K562 (cell line): ENCODE data around the gene EEF1AKMT4. TPM values are rescaled to one million over a fixed set of nuclear protein-coding genes. Genes with fewer than 3 reads are reported as not detected.
A peak's percentile ranks its signal among the peaks of the same experiment; 100 is the strongest.

Experiments
- BCOR ChIP-seq: fragments of 450-650 bp; IDR thresholded peaks from 2 replicates; pipeline ENCODE4 v1.6.1; 2016
- ETV6 ChIP-seq, 3 experiments: fragments of 150-350 bp in 1 of 3; sonication (generic) in 1 of 3; formaldehyde crosslinking in 1 of 3; IDR thresholded peaks; 2 replicates each; pipeline versions ENCODE4 v1.6.1 to v1.8.0; 2014 to 2022; ENCODE audit warnings: borderline replicate concordance in 2 of 3, low read depth in 2 of 3, antibody characterized with exemption in 1 of 3, low read length in 1 of 3, mild to moderate bottlenecking in 1 of 3, missing genetic modification reagents in 1 of 3
- GTF2A2 ChIP-seq: IDR thresholded peaks from 2 replicates; pipeline ENCODE4 v1.6.1; 2016; ENCODE audit warnings: mild to moderate bottlenecking, missing genetic modification characterization, missing compliant biosample characterization
- KAT7 ChIP-seq: sonication (generic); formaldehyde crosslinking; IDR thresholded peaks from 2 replicates; pipeline ENCODE4 v1.8.0; 2022; ENCODE audit warnings: missing genetic modification reagents, mild to moderate bottlenecking, borderline replicate concordance
- MAFK ChIP-seq: IDR thresholded peaks from 2 replicates; pipeline ENCODE4 v1.6.1; 2011; ENCODE audit warnings: low read length, improper control_type of control experiment
- MTF1 ChIP-seq: fragments of 250-450 bp; sonication (Bioruptor Pico); IDR thresholded peaks from 2 replicates; pipeline ENCODE4 v1.9.0; 2021; ENCODE audit warnings: moderate library complexity, mild to moderate bottlenecking, inconsistent platforms, borderline replicate concordance
- NFE2 ChIP-seq: IDR thresholded peaks from 2 replicates; pipeline ENCODE4 v1.6.1; 2014; ENCODE audit warnings: antibody characterized with exemption, low read depth
- NRF1 ChIP-seq, 2 experiments: fragments of 450-650 bp; IDR thresholded peaks in 1 of 2; conservative IDR thresholded peaks in 1 of 2; 2 replicates each; pipeline ENCODE4 v1.6.1; 2014; ENCODE audit warnings: mild to moderate bottlenecking in 2 of 2
- RFX7 ChIP-seq: fragments of 250-450 bp; sonication (Bioruptor Pico); IDR thresholded peaks from 2 replicates; pipeline ENCODE4 v1.5.1; 2021; ENCODE audit warnings: mild to moderate bottlenecking
- SIN3B ChIP-seq: fragments of 450-650 bp; IDR thresholded peaks from 2 replicates; pipeline ENCODE4 v1.6.1; 2017; ENCODE audit warnings: low read depth, mild to moderate bottlenecking, moderate library complexity
- SP2 ChIP-seq: IDR thresholded peaks from 2 replicates; pipeline ENCODE4 v1.6.1; 2011; ENCODE audit warnings: mild to moderate bottlenecking, low read depth, low read length, moderate library complexity; ENCODE audit not compliant: poor library complexity, severe bottlenecking; ENCODE audit errors: extremely low read depth
- TCF15 ChIP-seq: fragments of 250-450 bp; sonication (Bioruptor Pico); IDR thresholded peaks from 2 replicates; pipeline ENCODE4 v1.8.0; 2022; ENCODE audit warnings: moderate library complexity, mild to moderate bottlenecking, inconsistent platforms
- ZNF354B ChIP-seq: fragments of 250-450 bp; sonication (Bioruptor Pico); IDR thresholded peaks from 2 replicates; pipeline ENCODE4 v1.4.0; 2020
- ZNF398 ChIP-seq: fragments of 250-450 bp; sonication (Bioruptor Pico); IDR thresholded peaks from 2 replicates; pipeline ENCODE4 v1.8.0; 2021; ENCODE audit warnings: moderate library complexity, mild to moderate bottlenecking, inconsistent platforms
- ZNF830 ChIP-seq: fragments of 250-450 bp; sonication (Bioruptor Pico); IDR thresholded peaks from 2 replicates; pipeline ENCODE4 v1.5.0; 2021; ENCODE audit warnings: mild to moderate bottlenecking
- polyA plus RNA-seq, 8 experiments: library from polyadenylated mRNA; depleted of rRNA in 4 of 8; stranded (reverse) in 5 of 8; unstranded in 3 of 8; fragments of >200 nt; fragmentation: Nextera tagmentation in 2 of 8; fragmentation: Illumina TruSeq in 1 of 8; extraction: Ambion mirVana in 2 of 8; extraction: Trizol in 1 of 8; gene quantifications; 2 replicates each; pipeline versions ENCODE4 v1.2.1 to v1.2.3, GENCODE V29; 2011 to 2014; ENCODE audit warnings: inconsistent platforms in 1 of 8, missing spikeins in 1 of 8
- total RNA-seq, 7 experiments: library from RNA; depleted of rRNA in 6 of 7; stranded (reverse); fragments of >200 nt in 6 of 7; fragmentation: Illumina TruSeq in 2 of 7; extraction: Trizol in 2 of 7; gene quantifications; 2 replicates each; pipeline versions ENCODE4 v1.2.1 to v1.2.3, GENCODE V29; 2011 to 2021; ENCODE audit warnings: low replicate concordance in 1 of 7
- TF ChIP-seq, protein P1 (sequence below), 2 experiments: fragments of 150-350 bp in 1 of 2; IDR thresholded peaks; 2 replicates each; pipeline ENCODE4 v1.6.1; 2012 to 2016; ENCODE audit warnings: low read depth in 2 of 2, low read length in 2 of 2, mild to moderate bottlenecking in 1 of 2, moderate library complexity in 1 of 2
- TF ChIP-seq, protein P2 (sequence below): fragments of 450-650 bp; IDR thresholded peaks from 2 replicates; pipeline ENCODE4 v1.6.1; 2018; ENCODE audit warnings: mild to moderate bottlenecking, low read depth; ENCODE audit not compliant: partially characterized antibody

Gene EEF1AKMT4
- total and polyA plus RNA-seq, 9 of the 15 experiments (the other 6 are each of a cell fraction or from before 2014, with no cell fraction given), result 10.3 to 49.4 (median 18.9) TPM

- TF ChIP-seq, protein P1, sequence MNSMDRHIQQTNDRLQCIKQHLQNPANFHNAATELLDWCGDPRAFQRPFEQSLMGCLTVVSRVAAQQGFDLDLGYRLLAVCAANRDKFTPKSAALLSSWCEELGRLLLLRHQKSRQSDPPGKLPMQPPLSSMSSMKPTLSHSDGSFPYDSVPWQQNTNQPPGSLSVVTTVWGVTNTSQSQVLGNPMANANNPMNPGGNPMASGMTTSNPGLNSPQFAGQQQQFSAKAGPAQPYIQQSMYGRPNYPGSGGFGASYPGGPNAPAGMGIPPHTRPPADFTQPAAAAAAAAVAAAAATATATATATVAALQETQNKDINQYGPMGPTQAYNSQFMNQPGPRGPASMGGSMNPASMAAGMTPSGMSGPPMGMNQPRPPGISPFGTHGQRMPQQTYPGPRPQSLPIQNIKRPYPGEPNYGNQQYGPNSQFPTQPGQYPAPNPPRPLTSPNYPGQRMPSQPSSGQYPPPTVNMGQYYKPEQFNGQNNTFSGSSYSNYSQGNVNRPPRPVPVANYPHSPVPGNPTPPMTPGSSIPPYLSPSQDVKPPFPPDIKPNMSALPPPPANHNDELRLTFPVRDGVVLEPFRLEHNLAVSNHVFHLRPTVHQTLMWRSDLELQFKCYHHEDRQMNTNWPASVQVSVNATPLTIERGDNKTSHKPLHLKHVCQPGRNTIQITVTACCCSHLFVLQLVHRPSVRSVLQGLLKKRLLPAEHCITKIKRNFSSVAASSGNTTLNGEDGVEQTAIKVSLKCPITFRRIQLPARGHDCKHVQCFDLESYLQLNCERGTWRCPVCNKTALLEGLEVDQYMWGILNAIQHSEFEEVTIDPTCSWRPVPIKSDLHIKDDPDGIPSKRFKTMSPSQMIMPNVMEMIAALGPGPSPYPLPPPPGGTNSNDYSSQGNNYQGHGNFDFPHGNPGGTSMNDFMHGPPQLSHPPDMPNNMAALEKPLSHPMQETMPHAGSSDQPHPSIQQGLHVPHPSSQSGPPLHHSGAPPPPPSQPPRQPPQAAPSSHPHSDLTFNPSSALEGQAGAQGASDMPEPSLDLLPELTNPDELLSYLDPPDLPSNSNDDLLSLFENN (IDR thresholded peaks at IDR 0.05; ENCODE audit: low read depth in 2 of 2, low read length in 2 of 2), result no peak
- TF ChIP-seq, protein P2, sequence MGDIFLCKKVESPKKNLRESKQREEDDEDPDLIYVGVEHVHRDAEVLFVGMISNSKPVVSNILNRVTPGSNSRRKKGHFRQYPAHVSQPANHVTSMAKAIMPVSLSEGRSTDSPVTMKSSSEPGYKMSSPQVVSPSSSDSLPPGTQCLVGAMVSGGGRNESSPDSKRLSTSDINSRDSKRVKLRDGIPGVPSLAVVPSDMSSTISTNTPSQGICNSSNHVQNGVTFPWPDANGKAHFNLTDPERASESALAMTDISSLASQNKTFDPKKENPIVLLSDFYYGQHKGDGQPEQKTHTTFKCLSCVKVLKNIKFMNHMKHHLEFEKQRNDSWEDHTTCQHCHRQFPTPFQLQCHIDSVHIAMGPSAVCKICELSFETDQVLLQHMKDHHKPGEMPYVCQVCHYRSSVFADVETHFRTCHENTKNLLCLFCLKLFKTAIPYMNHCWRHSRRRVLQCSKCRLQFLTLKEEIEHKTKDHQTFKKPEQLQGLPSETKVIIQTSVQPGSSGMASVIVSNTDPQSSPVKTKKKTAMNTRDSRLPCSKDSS, result no peak
- TF ChIP-seq MAFK, result no peak
- no peak for TF ChIP-seq BCOR
- TF ChIP-seq ZNF830 (CRISPR knock-in tag), result no peak
- TF ChIP-seq RFX7 (CRISPR knock-in tag), result no peak
- peak; percentile 68 to 75 for TF ChIP-seq NRF1 (conservative IDR thresholded peaks at IDR 0.05 in 1 of 2, IDR thresholded peaks at IDR 0.05 in 1 of 2)
- TF ChIP-seq TCF15 (CRISPR knock-in tag), result no peak
- TF ChIP-seq GTF2A2 (tag), result peak; percentile 58; the same call in 1 of the 2 replicates
- TF ChIP-seq MTF1, result no peak
- TF ChIP-seq SP2, result no peak
- no peak for TF ChIP-seq KAT7
- TF ChIP-seq ETV6 (IDR thresholded peaks at IDR 0.05; ENCODE audit: borderline replicate concordance in 1 of 2, low read depth in 2 of 2, low read length in 1 of 2), result no peak
- TF ChIP-seq ETV6 (CRISPR knock-in tag; IDR thresholded peaks at IDR 0.05; ENCODE audit: borderline replicate concordance), result no peak
- no peak for TF ChIP-seq ZNF398 (CRISPR knock-in tag)
- peak; percentile 81 for TF ChIP-seq NFE2
- TF ChIP-seq SIN3B, result peak; percentile 37; the same call in 1 of the 2 replicates
- no peak for TF ChIP-seq ZNF354B
Observed at GRCh38 chr3:184249412-184250166, at the start of gene EEF1AKMT4 (continued).
